Glomerular visceral epithelial cell (primary cell): ENCODE data around the gene KMT5C.
"Not testable (repeated sequence)": the region's sequence is repeated elsewhere in the genome, so short reads cannot be mapped to it uniquely, and the experiment has no call there.

ENCODE experiments used
- DNase-seq: peaks from one replicate; pipeline ENCODE4 v3.0.0-alpha.2; 2016; ENCODE audit errors: extremely low spot score

The KMT5C gene

GRCh38 chr19:55316646-55317045 is 23.0 kb upstream of the KMT5C start:
- no peak for DNase-seq

- no peak for DNase-seq
Measured at GRCh38 chr19:55319785-55320184, 19.9 kb upstream of the KMT5C start.

GRCh38 chr19:55320844-55321419 is 18.7 kb upstream of the KMT5C start:
- DNase-seq, result no peak

GRCh38 chr19:55321466-55322137 is 18.1 kb upstream of the KMT5C start:
- DNase-seq, result no peak

DNA sequence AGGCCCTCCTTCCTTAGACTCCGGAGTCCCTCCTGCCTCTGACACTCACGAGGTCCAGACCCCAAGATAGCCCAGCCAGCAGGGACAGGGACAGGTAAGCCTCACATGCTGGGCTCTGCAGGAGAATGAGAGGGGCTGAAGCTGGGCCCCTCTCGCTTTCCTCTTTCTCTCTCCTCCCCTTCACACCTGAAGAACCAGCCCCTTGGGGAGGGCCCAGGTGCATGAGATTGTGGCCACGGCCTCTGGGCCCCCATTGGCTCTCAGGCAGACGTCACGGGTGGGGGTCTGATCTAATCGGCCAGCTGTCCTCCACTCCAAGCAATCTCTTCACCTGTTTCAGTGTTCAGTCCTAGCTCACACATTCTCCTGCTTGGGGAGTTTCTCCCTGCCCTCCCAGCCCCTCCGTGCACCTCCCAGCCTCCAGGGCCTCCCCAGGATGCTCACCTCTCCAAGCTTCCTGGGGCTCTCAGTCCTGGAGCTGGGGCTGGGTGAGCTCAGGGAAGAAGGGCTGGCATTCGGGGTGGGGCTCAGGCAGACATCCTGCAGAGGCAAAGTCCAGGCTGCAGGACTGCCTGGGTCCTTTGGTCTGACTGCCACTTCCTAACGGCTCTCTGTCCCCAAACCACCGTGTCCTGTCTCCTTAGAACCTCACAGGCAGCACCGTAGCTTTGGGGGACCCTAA is 17.3 kb upstream of the KMT5C start:
- DNase-seq, result no peak

- DNase-seq, result no peak
Measured at GRCh38 chr19:55324662-55325061, 15.0 kb upstream of the KMT5C start.

GRCh38 chr19:55325172-55325571 is 14.5 kb upstream of the KMT5C start, which contains the start of gene TMEM150B:
Gene TMEM150B (minus strand): TSS chr19:55325341. CDS start chr19:55321036, 4,305 bp downstream.
- no peak for DNase-seq

GRCh38 chr19:55328774-55329318 is 10.8 kb upstream of the KMT5C start:
- not testable (repeated sequence) for DNase-seq

- DNase-seq, result not testable (repeated sequence)
Measured at GRCh38 chr19:55329791-55330190, 9.9 kb upstream of the KMT5C start.

DNA sequence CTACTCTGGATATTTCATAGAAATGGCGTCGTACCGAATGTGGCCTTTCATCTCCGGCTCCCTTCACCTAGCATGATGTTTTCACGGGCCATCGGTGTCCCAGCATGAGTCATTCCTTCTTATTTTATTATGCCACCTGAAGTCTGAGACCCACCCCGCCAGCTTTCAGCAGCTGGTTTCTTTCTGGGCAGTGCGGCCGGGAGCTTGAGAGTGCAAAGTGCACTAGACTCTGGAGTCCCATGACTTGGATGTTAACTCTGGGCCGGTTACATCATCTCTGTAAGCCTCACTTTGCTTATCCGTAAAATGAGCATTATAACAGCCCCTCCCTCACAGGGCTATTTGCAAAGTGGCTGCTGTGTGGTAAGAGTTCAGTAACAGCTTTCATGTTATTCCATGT is 5.8 kb upstream of the KMT5C start:
- no peak for DNase-seq

DNA sequence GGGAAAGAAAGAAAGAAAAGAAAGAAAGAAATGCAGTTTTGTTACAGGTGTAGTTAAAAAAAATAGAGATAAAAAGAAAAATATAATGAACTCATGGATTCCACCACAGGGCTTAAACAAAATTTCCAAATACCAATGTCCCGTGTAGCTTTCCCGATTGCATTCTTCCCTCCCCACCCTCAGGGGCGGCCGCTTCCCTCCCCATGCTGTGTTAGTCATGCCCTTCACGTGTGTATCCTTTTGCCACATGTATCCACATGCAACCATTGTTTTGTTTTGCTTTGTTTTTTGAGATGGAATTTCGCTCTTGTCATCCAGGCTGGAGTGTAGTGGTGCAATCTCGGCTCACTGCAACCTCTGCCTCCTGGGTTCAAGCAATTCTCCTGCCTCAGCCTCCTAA is 3.6 kb upstream of the KMT5C start:
- no peak for DNase-seq

DNA sequence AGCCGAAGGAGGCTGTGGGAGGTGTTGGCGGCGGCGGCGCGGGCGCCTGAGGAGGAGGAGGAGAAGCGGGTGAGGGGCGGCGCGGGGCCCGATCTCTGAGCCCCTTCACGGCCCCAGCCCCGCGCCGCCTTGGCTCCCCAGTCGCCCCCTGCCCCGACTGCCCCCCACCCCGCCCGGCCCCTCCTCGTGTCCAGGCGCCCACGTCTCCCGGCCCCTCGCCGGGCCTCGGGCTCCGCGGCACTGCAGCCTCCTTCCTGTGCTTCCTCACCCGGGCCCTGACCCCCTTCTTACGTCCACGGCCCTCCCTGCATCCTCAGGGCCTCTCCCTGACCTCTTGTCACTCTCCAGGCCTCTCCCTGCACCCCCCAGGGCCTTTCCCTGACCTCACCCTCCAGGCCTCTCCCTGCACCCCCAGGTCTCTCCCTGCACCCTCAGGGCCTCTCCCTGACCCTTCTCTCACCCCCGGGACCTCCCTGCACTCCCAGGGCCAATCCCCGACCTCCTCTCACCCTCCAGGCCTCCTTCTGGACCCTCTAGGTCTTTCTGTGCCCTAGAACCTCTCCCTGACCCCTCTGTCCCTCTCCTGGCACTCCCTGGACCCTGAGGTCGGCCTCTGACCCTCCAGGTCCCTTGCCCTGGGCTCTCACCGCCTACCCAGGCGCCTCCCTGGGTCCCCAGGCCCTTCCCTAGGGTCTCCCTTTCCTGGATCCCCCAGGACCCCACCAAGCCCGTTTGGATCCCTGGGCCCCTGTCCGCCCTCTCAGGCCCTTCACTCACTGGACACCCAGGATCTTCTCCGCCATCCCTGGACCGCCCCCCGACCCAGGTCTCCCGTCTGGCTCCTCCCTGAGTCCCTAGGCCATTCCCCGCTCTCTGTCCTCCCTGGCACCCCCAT is 460 bp downstream of the KMT5C start:
- no peak for DNase-seq

DNA sequence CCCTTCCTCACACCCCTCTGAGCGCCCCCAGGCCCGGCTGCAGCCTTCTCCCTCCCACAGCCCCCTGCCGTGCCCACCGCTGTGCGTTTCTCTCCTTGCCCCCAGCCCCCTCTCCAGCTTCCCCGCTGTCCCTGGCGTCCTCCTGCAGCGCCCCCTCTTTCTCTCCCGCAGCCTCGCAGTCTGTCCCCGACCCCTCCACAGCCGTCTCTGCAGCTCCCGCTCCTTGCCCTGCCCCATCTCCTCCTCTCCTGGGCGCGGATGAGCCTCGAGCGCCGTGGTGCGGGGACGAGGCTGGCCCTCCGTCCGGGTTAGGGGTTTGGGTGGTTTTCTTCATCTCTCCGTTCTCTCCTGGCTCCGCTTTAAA is 1.1 kb downstream of the KMT5C start:
- no peak for DNase-seq

GRCh38 chr19:55341171-55341588 is 1.5 kb downstream of the KMT5C start:
- DNase-seq, result peak; percentile 76

GRCh38 chr19:55341595-55342531 is 2.2 kb downstream of the KMT5C start:
- DNase-seq, result no peak

GRCh38 chr19:55344444-55344843 is 4.8 kb downstream of the KMT5C start:
- DNase-seq, result peak; percentile 50

GRCh38 chr19:55345101-55345817 is 5.6 kb downstream of the KMT5C start:
- DNase-seq, result no peak

DNA sequence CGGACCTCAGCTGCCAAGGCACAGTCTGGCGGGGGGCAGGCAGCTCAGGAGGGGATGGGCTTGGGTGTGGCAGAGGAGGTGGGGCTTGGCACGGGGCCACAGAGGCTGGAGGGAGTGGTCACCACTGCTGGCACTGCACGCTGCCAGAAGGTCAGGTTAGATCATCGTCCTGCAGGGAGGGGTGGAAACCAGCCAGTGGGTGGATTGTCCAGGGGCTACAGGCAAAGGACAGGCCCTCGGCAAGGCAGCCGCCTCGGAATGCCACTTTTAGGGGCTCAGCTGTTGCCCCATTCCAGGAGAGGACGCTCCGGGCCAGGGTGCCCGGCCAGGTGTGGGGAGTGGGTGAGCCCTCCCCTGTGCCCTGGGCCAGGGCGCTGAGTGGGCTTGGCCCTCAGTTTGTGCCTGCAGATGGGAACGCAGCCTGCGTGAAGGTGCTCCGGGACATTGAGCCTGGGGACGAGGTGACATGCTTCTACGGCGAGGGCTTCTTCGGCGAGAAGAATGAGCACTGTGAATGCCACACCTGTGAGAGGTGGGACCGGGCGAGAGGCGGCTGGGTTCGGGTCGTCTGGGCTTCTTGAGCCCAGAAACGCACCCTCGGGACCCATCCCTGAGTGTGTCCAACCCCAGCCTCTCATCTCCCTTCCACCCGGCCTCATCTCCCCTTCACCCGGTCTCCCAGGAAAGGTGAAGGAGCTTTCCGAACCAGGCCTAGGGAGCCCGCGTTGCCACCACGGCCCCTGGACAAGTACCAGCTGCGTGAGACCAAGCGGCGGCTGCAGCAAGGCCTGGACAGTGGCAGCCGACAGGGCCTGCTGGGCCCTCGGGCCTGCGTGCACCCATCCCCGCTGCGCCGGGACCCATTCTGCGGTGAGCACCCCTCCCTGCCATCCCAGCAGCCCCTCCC is 6.4 kb downstream of the KMT5C start:
- peak; percentile 46 for DNase-seq
